Erythroblast (primary cell): Measurements from ENCODE around the gene OTUB1.

Experiments
- DNase-seq, 2 experiments: peaks; one replicate each; lab custom pipeline; 2025; lab: John Stamatoyannopoulos, UW
- GATA1 ChIP-seq: IDR thresholded peaks from 2 replicates; pipeline ENCODE4 v1.6.1; 2011; ENCODE audit warnings: low read depth, mild to moderate bottlenecking, control low read depth, low read length, moderate library complexity
- POLR2A ChIP-seq: IDR thresholded peaks from 2 replicates; pipeline ENCODE4 v1.6.1; 2011; ENCODE audit warnings: mild to moderate bottlenecking, low read length

OTUB1 gene

GRCh38 chr11:64018310-64018709 lies 32.1 kb downstream of the OTUB1 start:
- DNase-seq: no peak
- no peak for TF ChIP-seq GATA1
- TF ChIP-seq POLR2A: no peak

GRCh38 chr11:64019106-64020037 lies 33.1 kb downstream of the OTUB1 start:
- TF ChIP-seq GATA1: no peak
- TF ChIP-seq POLR2A: no peak
- no peak for DNase-seq

DNA sequence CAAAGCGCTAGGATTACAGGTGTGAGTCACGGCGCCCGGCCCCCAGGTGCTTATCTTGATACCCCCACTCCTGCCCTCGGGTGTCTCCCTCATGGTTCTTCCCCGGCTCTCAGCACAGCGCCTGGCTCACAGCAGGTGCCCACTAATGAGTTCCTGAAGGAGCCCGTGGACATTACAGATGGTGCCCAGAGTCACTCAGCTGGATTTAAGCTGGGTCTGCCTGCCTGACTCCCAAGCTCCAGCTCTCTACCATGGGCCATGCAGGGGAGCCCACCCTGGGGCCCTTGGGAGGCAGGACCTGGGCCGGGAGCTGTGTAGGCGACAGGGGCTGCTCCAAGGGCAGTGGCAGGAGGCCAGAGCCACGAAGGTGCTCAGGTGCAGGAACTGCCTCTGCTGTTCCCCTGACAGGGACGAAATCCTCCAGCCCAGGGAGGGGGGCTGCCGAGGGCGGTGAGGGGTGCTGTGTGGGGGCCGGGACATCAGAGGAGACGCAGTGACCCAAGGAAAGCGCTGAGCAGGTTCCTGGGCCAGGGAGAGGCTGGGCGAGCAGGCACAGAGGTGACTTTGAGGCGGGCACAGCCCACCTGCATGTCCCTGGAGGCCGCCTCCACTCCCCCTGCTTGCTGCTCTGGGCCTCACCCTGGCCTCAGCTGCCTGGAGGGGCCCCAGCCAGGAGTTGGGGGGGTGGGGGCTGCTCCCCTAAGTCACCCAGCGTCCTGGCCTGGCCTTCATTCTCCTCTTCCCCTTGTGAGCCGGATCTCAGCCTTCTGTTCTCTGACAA lies 34.9 kb downstream of the OTUB1 start:
- no peak for DNase-seq
- TF ChIP-seq GATA1 (no peak), POLR2A (no peak)

- DNase-seq: no peak
Measured at GRCh38 chr11:64021757-64022093, 35.5 kb downstream of the OTUB1 start.

GRCh38 chr11:64022125-64022784 lies 36.0 kb downstream of the OTUB1 start:
- DNase-seq: no peak
- TF ChIP-seq POLR2A (no peak), GATA1 (no peak)

More at GRCh38 chr11:64021757-64022093, 35.5 kb downstream of the OTUB1 start:
- no peak for TF ChIP-seq GATA1
- no peak for TF ChIP-seq POLR2A

GRCh38 chr11:64023712-64024710 lies 37.8 kb downstream of the OTUB1 start:
- TF ChIP-seq POLR2A (no peak), GATA1 (no peak)
- DNase-seq: no peak

DNA sequence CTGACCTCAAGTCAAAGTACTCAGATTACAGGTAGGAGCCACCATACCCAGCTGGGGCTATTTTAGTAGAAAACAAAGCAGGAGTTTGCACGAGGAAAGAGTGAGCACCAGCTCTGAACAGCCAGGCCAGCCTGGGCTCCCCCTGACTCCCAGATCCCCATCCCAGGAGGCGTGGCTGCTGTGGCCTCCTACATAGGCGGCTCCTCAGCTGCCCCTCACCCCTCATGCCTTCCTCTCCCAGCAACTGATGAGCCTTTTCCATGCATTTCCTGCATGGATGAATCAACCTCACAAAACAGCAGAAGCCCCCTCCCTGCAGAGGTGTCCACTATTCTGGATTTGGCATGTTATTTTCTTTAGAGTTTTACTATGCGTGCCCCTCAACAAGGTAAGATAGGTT lies 39.0 kb downstream of the OTUB1 start:
- TF ChIP-seq POLR2A (no peak), GATA1 (no peak)
- no peak for DNase-seq

- TF ChIP-seq POLR2A (no peak), GATA1 (no peak)
- DNase-seq: no peak
Measured at GRCh38 chr11:64026575-64027205, 40.5 kb downstream of the OTUB1 start.

DNA sequence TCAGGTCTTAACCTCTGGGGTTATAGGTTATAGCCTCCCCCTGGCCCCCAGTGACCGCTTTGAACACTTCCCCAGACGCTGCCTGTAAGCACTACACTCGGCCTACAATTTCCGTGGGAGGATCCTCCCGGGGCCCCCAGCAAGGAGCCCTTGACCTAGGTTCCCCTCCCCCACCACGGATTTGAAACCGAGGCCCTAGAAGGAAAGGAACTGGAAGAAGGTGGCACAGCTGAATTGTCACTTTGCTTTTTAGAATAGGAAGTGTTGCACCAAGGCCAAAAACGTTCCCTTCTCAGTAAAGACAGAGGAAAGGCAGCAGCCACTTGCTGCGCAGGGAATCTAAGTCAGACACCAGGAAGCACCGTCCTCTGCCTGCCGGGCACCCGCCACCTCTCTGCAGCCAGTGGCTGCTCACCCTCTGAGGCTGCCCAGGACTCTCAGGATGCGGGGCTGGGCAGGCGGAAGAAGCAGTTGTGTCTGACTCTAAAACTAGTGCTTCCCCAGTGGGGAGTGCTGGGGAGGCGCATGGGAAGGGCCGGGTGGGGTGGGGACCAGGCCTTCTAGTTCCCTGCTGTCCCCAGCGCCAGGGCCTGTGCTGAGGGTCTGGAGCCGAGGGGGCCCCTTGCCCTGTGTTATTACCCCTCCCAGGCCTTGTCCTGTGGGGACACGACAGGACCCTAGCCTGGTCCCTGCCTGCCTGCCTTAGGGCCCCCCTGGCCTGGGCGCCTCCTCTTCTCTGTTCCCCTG lies 41.6 kb downstream of the OTUB1 start:
- TF ChIP-seq POLR2A (no peak), GATA1 (no peak)
- DNase-seq: no peak

- DNase-seq: no peak
- TF ChIP-seq POLR2A (no peak), GATA1 (no peak)
Measured at GRCh38 chr11:64028398-64029115, 42.3 kb downstream of the OTUB1 start.

- DNase-seq: no peak
- TF ChIP-seq GATA1: no peak
- no peak for TF ChIP-seq POLR2A
Measured at GRCh38 chr11:64029773-64030172, 43.5 kb downstream of the OTUB1 start.
